ENCODE data around the gene ITGA3. TPM values are rescaled to one million over a fixed set of nuclear protein-coding genes. Genes with fewer than 3 reads are reported as not detected.

ITGA3 gene
- total RNA-seq, 1 donor from 2014 or later: 14.5 TPM

DNA sequence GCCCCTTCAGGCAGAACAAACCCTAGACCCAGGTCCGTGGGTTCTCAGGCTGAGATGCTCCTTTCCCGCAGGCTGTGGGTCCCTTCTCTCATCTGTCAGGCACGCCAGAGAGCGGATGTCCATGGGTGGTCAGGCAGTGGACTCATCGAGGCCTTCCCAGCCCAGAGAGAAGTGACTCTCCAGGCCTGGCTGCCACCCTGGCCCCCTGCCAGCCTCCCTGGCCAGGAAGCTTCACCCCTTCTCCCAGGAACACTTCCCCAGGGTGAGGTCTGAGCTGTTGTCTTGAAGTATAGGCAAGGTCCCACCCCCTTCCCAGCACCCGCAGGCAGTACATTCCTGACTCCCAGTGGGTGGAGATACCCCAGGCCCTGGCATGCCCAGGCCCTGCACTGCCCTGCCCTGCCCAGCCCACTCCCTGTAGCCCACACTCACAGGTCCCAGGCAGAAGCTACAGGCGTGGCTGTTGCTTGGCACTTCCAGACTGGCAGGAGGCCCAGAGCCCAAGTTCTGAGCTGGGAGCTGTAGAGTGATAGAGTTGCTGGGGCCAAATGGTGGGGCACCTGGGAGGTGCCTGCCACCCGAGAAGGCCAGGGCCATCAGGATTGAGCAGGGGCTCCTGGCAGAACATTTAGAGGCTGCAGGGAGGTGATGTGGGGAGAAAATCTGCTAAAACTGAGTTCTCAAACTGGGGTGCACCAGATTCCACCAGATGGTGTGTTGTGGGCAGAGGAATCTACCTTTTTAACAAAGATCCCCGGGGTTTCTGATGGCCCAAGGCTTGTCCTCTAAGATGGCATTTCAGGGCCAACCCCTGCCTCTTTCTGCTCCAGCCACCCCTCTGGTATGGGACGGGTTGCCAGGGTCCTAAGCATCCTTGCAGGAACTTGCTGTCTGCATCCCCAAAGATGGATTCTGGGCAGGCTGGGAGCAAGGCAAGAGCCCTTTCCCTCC lies 6.7 kb downstream of the ITGA3 start:
- Mint-ChIP-seq H3K4me3 (no peak overlapping the region), H3K36me3 (ENCODE audit: low read depth) (peaks cover 2% of the 10 kb centered on the region), H3K9me3 (no peaks in the 10 kb centered on the region), H3K27ac (no peak overlapping the region), H3K4me1 (peaks cover 8% of the 10 kb centered on the region), H3K27me3 (peaks cover 3% of the 10 kb centered on the region)
- DNase-seq: no peak
- intact Hi-C loops (cut with micrococcal nuclease): no loop called here

DNA sequence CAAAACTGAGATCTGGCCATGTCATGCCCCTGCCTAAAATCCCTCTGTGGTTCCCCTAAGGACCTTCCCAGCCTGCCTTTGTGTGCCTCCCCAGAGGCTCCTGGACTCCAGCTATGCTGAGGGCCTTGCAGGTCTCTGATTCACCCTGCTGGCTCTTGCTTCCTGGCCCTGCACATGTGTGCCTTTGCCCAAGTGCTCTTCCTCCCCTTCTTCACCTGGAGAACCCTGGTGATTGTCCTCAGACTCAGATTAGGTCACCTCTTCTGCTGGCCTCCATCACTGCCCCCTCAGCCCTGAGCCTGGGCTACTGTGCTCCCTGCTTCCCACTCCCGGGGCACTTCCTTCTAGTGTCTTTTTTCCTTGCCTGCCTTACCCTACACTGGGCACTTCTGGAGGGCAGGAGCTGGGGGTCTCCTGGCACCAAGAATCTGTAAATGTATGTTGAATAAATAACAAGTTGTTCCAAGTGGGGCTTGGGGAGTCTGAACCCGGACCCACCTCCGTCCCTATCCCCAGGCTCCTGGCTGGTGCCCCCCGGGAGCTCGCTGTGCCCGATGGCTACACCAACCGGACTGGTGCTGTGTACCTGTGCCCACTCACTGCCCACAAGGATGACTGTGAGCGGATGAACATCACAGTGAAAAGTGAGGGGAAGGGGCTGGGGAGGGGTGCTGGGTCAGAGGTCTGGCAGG lies 7.8 kb downstream of the ITGA3 start:
- Mint-ChIP-seq H3K4me1 (peaks cover 2% of the 10 kb centered on the region), H3K27me3 (no peaks in the 10 kb centered on the region), H3K36me3 (ENCODE audit: low read depth) (no peaks in the 10 kb centered on the region), H3K4me3 (no peak overlapping the region), H3K27ac (no peak overlapping the region), H3K9me3 (no peaks in the 10 kb centered on the region)
- no peak for DNase-seq
- intact Hi-C loops (cut with micrococcal nuclease): no loop called here

DNA sequence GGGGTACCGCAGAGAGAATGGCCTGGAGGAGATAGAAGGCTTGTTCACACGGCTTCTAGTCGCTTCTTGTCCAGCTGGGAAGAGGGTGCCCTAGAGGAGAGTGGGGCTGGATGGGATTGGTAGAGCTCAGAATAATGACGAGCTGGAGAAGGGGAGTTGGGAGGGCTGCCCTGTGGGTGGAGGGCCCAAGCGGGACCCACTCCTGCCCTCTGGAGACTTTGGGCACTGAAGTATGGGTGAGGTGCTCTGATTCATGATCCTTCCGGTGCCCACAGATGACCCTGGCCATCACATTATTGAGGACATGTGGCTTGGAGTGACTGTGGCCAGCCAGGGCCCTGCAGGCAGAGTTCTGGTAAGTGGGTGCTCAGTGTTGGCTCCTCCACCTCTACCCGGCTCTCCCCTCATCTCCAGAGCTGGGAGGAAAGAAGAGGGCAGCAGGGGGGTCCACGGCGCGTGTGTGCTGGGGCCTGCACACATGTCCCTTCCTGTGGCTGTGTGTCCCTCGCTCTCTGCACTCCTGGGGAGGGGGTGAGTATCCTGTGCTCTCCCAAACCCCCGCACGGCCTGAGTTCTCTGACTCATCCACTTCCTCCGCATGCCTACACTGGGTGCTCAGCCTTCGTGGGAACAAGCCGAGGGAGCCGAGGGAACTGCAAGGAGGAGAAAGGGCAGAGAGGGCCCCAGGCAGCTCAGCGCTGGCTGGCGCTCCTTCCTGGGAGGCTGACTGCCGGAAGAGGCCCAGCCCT lies 8.5 kb downstream of the ITGA3 start:
- Mint-ChIP-seq H3K36me3 (ENCODE audit: low read depth) (no peaks in the 10 kb centered on the region), H3K27ac (no peak overlapping the region), H3K4me1 (peaks cover 2% of the 10 kb centered on the region), H3K4me3 (no peak overlapping the region), H3K27me3 (no peaks in the 10 kb centered on the region), H3K9me3 (no peaks in the 10 kb centered on the region)
- intact Hi-C loops (cut with micrococcal nuclease): no loop called here
- no peak for DNase-seq

DNA sequence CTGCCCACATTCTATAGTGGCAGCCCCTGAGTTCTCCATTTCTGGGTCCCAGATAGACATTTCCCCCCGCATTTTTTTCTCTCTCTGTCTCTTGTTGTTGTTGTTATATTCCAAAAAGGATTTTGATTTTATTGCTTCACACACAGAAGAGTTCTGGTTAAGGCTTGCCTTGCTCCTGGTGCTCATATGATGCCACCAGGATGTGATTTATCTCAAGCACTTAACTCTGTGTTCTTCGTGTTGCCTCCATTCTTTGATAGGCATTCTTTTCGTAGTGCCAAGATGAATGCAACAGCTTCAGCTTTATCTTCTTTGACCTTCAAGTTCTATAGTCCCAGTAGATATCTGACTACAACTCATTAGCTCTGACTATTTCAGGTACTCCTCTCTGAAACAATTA lies 9.1 kb downstream of the ITGA3 start:
- H3K27ac Mint-ChIP-seq: no peak overlapping the region
- peaks cover 3% of the 10 kb centered on the region for H3K36me3 Mint-ChIP-seq (ENCODE audit: low read depth)
- intact Hi-C loops (cut with micrococcal nuclease): no loop called here
- H3K4me3 Mint-ChIP-seq: no peak overlapping the region
- H3K4me1 Mint-ChIP-seq: no peaks in the 10 kb centered on the region
- H3K9me3 Mint-ChIP-seq: no peaks in the 10 kb centered on the region
- no peak for DNase-seq
- H3K27me3 Mint-ChIP-seq: no peaks in the 10 kb centered on the region

DNA sequence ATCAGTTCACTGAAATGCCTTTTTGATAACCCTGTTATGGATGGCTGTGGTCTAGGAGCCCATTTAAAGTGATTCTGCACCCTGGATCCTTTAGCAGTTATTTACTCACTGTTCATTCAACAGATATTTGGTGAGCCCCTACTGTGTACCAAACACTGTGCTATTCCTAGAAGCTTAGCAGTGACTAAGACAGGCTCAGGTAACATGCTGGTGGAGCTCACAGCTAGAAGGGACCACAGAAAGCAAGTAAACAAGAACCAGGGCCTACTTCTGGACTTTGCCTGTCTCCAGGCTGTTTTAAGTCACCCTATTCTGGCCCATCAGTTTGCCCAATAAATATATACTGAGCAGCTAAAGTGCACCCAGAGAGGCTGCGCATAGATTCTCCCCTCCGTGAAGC lies 11.1 kb downstream of the ITGA3 start:
- intact Hi-C loops (cut with micrococcal nuclease): no loop called here
- H3K27me3 Mint-ChIP-seq: no peaks in the 10 kb centered on the region
- H3K4me1 Mint-ChIP-seq: no peaks in the 10 kb centered on the region
- no peak for DNase-seq
- no peak overlapping the region for H3K27ac Mint-ChIP-seq
- H3K9me3 Mint-ChIP-seq: no peaks in the 10 kb centered on the region
- peaks cover 17% of the 10 kb centered on the region for H3K36me3 Mint-ChIP-seq (ENCODE audit: low read depth)
- no peak overlapping the region for H3K4me3 Mint-ChIP-seq

DNA sequence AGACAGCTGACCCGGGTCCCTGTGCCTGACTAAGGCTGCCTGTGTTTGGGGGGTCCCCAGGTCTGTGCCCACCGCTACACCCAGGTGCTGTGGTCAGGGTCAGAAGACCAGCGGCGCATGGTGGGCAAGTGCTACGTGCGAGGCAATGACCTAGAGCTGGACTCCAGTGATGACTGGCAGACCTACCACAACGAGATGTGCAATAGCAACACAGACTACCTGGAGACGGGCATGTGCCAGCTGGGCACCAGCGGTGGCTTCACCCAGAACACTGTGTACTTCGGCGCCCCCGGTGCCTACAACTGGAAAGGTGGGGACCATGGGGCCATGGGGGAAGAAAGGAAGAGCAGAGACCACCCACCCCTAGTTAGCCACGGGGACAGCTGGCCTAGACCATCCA lies 12.1 kb downstream of the ITGA3 start:
- H3K36me3 Mint-ChIP-seq (ENCODE audit: low read depth): peaks cover 22% of the 10 kb centered on the region
- no peaks in the 10 kb centered on the region for H3K9me3 Mint-ChIP-seq
- intact Hi-C loops (cut with micrococcal nuclease): no loop called here
- no peaks in the 10 kb centered on the region for H3K27me3 Mint-ChIP-seq
- no peak for DNase-seq
- no peak overlapping the region for H3K27ac Mint-ChIP-seq
- H3K4me3 Mint-ChIP-seq: no peak overlapping the region
- H3K4me1 Mint-ChIP-seq: no peaks in the 10 kb centered on the region

DNA sequence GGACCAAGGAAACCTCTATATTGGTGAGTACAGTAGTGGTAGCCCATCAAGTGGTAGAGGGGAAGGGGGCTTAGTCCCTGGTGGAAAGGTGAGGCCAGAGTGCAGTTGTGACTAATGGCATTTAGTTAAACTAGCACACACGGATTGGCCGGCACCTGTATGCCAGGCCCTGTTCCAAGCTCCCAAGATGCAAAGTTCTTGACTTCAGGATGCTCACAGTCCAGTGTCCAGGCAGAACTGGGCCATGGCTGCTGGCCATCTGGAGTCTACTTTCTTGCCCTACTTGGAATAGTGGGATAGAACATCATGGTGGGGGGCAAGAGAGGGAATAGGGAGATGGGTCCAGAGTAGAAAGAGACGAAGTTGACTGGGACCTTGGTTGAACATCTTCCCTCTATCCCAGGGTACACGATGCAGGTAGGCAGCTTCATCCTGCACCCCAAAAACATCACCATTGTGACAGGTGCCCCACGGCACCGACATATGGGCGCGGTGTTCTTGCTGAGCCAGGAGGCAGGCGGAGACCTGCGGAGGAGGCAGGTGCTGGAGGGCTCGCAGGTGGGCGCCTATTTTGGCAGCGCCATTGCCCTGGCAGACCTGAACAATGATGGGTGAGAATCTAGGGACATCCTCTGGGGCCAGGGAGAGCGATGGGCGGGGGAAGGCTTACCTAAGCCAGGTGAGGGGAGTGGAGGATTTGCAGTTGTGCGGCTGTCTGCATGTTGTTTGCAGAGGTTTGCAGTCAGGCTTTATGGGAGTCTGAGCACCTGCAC lies 15.2 kb downstream of the ITGA3 start:
- no peak for DNase-seq

DNA sequence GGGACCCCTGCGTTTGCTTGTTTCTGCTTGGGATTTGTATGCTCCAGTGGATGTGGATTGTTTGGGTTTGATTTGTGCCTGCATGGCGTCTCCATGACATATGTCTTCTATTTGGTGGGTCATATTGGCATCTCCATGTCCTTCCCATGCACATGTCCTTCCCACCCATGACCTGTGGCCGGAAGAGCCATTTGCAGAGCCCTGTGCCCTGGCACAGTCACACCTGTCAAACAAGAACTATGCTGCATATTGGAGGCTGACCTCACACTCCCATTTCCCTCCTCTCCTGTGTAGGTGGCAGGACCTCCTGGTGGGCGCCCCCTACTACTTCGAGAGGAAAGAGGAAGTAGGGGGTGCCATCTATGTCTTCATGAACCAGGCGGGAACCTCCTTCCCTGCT lies 15.8 kb downstream of the ITGA3 start:
- intact Hi-C loops (cut with micrococcal nuclease): no loop called here
- peaks cover 23% of the 10 kb centered on the region for H3K36me3 Mint-ChIP-seq (ENCODE audit: low read depth)
- DNase-seq: no peak
- H3K27me3 Mint-ChIP-seq: no peaks in the 10 kb centered on the region
- H3K9me3 Mint-ChIP-seq: no peaks in the 10 kb centered on the region
- no peak overlapping the region for H3K27ac Mint-ChIP-seq
- H3K4me3 Mint-ChIP-seq: no peak overlapping the region
- no peaks in the 10 kb centered on the region for H3K4me1 Mint-ChIP-seq

More for the DNA sequence above, 15.2 kb downstream of the ITGA3 start:
- no peak overlapping the region for H3K4me3 Mint-ChIP-seq
- no peaks in the 10 kb centered on the region for H3K9me3 Mint-ChIP-seq
- no peaks in the 10 kb centered on the region for H3K4me1 Mint-ChIP-seq
- H3K27me3 Mint-ChIP-seq: no peaks in the 10 kb centered on the region
- intact Hi-C loops (cut with micrococcal nuclease): no loop called here
- H3K36me3 Mint-ChIP-seq (ENCODE audit: low read depth): peaks cover 23% of the 10 kb centered on the region
- H3K27ac Mint-ChIP-seq: no peak overlapping the region

DNA sequence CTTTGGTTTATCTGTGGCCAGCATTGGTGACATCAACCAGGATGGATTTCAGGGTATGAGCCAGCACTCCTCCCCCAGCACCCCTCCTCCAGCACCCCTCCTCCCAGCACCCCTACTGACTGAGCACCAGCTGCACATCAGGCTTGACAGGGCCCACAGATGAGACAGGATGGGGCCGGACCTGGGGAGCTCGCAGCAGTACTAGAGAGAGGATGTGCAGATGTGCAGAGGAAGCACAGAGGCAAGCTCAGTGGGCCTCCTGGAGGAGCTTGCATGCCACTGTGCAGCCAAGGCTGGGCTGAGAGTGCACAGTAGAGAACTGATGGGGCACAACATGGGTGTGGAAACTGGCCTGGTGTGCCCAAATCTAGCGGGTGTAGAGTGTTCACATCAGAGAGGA lies 16.2 kb downstream of the ITGA3 start:
- H3K4me3 Mint-ChIP-seq: no peak overlapping the region
- intact Hi-C loops (cut with micrococcal nuclease): no loop called here
- H3K36me3 Mint-ChIP-seq (ENCODE audit: low read depth): peaks cover 23% of the 10 kb centered on the region
- no peaks in the 10 kb centered on the region for H3K9me3 Mint-ChIP-seq
- no peak for DNase-seq
- no peaks in the 10 kb centered on the region for H3K27me3 Mint-ChIP-seq
- H3K27ac Mint-ChIP-seq: no peak overlapping the region
- H3K4me1 Mint-ChIP-seq: no peaks in the 10 kb centered on the region

DNA sequence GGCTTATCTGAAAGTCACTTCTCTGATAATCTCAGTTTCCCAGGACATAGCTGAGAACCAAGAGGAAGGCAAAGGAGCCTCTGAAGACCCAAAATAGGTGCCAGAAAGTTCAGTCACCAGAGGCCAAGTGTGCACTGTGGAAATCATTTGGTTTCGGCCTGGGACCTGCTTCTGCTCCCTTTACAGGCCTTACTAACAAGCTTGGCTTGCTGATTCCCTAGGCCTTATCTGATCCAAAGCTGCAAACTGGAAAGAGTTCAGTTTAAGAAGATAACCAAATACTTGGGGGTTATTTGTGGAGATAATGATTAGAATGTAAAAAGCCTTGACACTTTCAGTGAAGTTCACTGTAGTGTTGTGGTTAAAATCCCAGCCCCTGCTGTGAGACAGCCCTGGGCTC lies 17.0 kb downstream of the ITGA3 start:
- H3K4me3 Mint-ChIP-seq: no peak overlapping the region
- H3K36me3 Mint-ChIP-seq (ENCODE audit: low read depth): peaks cover 23% of the 10 kb centered on the region
- no peak overlapping the region for H3K27ac Mint-ChIP-seq
- H3K4me1 Mint-ChIP-seq: no peaks in the 10 kb centered on the region
- no peaks in the 10 kb centered on the region for H3K27me3 Mint-ChIP-seq
- no peaks in the 10 kb centered on the region for H3K9me3 Mint-ChIP-seq
- no peak for DNase-seq
- intact Hi-C loops (cut with micrococcal nuclease): no loop called here

DNA sequence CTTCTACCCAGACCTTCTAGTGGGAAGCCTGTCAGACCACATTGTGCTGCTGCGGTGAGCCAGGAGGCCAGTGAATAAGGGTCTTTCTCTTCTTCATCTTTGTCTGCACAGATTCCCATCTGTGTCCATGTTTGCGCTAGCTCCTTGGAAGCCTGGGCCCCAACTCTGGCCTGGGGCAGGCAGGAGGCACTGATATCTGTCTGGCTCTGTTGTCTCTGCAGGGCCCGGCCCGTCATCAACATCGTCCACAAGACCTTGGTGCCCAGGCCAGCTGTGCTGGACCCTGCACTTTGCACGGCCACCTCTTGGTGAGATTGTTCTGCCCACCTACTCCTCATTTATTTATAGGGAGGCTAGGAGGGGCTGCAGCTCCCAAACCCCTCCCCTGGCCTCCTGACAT lies 18.3 kb downstream of the ITGA3 start:
- Mint-ChIP-seq H3K4me1 (no peaks in the 10 kb centered on the region), H3K27me3 (no peaks in the 10 kb centered on the region), H3K27ac (no peak overlapping the region), H3K9me3 (no peaks in the 10 kb centered on the region), H3K4me3 (no peak overlapping the region), H3K36me3 (ENCODE audit: low read depth) (peaks cover 23% of the 10 kb centered on the region)
- intact Hi-C loops (cut with micrococcal nuclease): no loop called here
- no peak for DNase-seq

DNA sequence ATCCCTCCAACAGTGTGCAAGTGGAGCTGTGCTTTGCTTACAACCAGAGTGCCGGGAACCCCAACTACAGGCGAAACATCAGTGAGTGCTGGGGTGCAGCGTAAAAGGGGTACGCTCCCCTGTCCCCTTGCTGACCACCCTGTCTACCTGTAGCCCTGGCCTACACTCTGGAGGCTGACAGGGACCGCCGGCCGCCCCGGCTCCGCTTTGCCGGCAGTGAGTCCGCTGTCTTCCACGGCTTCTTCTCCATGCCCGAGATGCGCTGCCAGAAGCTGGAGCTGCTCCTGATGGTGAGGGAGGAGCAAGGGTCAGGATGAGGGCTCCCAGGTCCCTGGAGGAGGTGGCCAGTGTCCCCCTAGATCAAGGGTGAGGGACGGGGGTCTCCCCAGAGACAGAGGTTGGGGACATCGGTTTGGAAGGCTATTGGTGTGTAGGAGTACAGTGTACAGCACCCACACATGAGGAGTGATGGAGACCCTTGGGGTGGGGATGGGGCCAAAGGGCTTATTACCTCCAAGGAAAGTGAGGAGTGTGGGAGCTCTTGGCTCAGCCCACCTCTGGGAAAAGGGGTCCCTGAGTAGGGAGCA lies 19.6 kb downstream of the ITGA3 start:
- DNase-seq: no peak
- Mint-ChIP-seq H3K36me3 (ENCODE audit: low read depth) (peaks cover 20% of the 10 kb centered on the region), H3K4me3 (no peak overlapping the region), H3K9me3 (no peaks in the 10 kb centered on the region), H3K4me1 (no peaks in the 10 kb centered on the region), H3K27me3 (no peaks in the 10 kb centered on the region), H3K27ac (no peak overlapping the region)
- intact Hi-C loops (cut with micrococcal nuclease): no loop called here

DNA sequence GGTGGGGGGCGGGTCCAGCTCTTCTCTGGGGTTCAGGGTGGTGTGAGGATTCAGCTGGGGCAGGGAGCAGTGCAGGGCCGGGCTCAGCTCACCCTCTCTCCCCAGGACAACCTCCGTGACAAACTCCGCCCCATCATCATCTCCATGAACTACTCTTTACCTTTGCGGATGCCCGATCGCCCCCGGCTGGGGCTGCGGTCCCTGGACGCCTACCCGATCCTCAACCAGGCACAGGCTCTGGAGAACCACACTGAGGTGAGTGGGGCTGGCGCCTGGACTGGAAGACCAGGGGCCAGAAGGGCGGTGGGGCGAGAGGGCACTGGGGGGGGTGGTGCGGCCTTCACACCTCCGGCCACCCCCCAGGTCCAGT lies 20.3 kb downstream of the ITGA3 start:
- Mint-ChIP-seq H3K9me3 (no peaks in the 10 kb centered on the region), H3K36me3 (ENCODE audit: low read depth) (peaks cover 15% of the 10 kb centered on the region), H3K27me3 (no peaks in the 10 kb centered on the region), H3K4me1 (no peaks in the 10 kb centered on the region), H3K4me3 (no peak overlapping the region), H3K27ac (no peak overlapping the region)
- intact Hi-C loops (cut with micrococcal nuclease): no loop called here
- DNase-seq: no peak
